HG03196 (cell line): Measurements from ENCODE around the gene STX1B.

Source experiments
- ATAC-seq: cut with Tn5 transposase; IDR thresholded peaks from one replicate; pipeline ENCODE4 v1.9.1; 2021; ENCODE audit not compliant: unreplicated experiment

STX1B gene

GRCh38 chr16:30996985-30997724 lies 13.3 kb downstream of the STX1B start:
- ATAC-seq: no peak

GRCh38 chr16:30996324-30996984 lies 14.0 kb downstream of the STX1B start:
- no peak for ATAC-seq

- no peak for ATAC-seq
Measured at GRCh38 chr16:30995927-30996323, 14.5 kb downstream of the STX1B start.

DNA sequence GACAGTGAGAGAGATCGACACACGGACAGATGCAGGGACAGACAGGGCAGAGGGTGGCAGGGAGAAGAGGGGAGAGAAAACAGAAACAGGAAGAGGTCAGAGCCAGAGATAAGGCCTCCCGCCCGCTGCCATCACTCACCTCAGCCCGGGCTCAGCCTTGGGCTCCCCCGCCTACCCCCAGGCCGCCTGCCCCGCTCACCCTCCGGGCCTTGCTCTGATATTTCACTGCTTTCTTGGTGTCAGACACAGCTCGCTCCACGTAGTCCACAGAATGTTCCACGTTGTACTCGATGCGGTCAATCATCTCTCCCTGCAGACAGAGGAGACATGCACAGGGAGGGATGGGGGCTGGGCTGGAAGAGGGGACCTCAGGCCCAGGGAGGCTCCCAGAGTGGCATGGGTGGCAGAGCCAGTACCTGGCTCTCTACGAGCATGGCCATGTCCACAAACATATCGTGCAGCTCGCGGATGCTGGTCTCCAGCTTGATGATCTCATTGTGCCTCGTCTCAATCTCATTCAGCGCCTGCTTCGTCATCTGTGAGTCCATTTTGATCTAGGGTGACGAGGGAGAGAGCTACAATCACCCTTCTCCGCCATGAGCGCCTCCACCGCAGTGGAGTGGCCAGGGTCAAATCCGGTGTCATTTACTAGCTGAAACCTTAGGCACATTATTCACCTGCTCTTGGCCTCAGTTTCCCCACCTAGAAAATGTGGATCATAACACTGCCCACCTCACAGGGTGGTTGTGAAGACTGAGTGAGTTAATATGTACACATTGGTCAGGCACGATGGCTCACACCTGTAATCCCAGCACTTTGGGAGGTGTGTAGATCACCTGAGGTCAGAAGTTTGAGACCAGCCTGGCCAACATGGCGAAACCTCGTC lies 17.3 kb downstream of the STX1B start:
- no peak for ATAC-seq

GRCh38 chr16:30992276-30992780 lies 18.1 kb downstream of the STX1B start:
- no peak for ATAC-seq

DNA sequence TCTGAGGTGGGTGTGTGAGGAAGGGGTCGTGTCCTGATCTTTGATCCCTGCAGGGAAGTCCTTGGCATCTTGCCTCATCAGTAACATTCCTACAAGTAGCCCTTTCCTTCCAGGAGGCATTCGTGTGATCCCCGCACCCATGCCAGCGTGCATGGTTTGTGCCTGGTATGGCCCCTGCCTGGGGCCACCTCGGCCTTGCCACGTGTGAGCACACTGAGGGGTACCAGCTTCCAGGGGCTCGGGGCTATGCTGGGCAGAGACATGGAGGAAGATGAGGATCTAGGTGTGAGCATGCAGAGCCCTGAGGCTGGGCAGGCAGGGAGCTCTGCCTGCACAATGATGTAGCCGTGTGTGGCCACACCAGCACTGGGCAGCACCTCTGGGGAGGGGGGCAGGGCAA lies 19.4 kb downstream of the STX1B start:
- ATAC-seq: no peak

DNA sequence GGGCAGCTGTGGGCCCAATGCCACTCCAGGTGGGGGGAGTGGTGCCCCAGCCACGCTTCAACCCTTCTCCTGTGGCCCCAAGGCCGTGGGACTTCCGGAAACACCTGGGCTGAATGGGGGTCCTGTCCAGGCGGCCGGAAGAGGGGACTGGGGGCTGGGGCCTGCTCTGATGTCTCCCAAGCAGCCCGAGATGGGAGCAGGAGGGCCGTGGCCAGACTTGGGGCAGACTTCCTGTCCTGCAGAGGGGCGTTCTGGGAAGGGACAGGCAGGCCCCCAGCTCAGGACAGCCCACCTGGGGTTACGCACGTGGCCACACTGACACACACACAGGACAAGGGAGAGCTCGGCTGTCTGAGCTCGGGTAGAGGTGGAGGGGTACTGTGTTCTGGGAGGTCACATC lies 20.3 kb downstream of the STX1B start:
- no peak for ATAC-seq

DNA sequence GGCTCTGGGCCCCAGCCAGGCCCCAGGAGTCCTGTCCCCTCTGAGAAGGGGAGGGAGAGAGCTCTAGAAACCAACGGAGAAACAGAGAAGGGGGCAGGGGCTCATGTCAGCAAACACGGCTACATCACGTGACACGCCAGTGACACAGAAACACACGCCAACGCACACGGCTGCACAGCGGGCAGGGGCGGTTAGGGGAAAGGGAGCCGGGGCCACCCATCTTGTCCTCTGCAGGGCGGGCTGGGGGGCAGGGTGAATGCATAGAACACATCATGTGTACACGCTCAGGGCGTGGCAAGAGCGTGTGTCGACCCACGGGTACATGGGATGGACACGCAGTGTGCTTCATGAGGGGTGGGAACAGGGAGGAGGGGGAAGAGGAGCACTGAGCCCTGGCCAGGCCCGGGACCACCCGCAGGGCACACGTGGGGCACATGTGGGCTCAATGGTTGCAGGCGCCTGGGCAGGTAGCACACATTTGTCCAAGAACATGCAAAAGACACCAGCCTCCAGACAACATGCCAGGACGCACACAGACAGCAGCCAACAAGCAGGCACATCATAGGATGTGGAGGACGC lies 20.9 kb downstream of the STX1B start:
- ATAC-seq: no peak

DNA sequence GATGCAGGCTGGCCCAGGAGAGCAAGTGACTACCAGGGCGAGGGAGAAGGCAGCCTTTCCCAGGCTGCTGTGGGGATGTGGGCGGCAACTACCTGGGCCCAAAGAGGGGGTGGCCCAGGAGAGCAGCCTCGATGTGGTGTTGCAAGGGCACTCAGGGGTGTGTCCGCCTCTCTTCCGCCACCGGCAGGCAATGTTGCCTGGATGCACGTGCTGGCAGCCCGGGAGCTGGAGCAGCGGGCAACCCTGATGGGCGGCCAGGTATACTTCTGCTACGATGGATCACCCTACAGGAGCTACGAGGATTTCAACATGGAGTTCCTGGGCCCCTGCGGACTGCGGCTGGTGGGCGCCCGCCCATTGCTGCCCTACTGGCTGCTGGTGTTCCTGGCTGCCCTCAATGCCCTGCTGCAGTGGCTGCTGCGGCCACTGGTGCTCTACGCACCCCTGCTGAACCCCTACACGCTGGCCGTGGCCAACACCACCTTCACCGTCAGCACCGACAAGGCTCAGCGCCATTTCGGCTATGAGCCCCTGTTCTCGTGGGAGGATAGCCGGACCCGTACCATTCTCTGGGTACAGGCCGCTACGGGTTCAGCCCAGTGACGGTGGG lies 22.8 kb downstream of the STX1B start:
- no peak for ATAC-seq

GRCh38 chr16:30986129-30986991 lies 24.1 kb downstream of the STX1B start:
- no peak for ATAC-seq

DNA sequence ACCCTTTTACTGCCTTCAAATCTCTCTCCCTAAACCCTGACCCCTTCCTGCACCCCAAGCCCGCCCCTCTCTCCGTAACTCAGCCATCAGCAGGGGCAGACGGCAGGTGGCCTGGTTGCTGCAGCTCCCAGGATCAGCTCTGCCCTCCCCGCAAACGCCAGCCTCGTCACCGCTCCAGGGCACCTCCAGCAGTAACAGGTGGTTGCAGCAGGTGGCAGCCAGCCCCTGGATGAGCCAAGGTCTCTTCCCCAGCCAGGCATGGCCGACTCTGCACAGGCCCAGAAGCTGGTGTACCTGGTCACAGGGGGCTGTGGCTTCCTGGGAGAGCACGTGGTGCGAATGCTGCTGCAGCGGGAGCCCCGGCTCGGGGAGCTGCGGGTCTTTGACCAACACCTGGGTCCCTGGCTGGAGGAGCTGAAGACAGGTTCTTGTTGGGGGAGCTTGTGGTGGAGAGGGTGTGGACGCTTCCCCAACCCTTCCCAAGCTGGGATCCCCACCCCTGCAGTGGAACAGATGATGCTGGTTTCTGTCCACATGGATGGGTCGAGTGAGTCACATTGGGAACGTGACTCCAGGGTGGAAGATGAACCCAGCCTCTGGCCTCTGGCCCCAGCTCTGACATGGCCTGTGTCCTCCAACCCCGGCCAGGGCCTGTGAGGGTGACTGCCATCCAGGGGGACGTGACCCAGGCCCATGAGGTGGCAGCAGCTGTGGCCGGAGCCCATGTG lies 24.9 kb downstream of the STX1B start:
- ATAC-seq: no peak

DNA sequence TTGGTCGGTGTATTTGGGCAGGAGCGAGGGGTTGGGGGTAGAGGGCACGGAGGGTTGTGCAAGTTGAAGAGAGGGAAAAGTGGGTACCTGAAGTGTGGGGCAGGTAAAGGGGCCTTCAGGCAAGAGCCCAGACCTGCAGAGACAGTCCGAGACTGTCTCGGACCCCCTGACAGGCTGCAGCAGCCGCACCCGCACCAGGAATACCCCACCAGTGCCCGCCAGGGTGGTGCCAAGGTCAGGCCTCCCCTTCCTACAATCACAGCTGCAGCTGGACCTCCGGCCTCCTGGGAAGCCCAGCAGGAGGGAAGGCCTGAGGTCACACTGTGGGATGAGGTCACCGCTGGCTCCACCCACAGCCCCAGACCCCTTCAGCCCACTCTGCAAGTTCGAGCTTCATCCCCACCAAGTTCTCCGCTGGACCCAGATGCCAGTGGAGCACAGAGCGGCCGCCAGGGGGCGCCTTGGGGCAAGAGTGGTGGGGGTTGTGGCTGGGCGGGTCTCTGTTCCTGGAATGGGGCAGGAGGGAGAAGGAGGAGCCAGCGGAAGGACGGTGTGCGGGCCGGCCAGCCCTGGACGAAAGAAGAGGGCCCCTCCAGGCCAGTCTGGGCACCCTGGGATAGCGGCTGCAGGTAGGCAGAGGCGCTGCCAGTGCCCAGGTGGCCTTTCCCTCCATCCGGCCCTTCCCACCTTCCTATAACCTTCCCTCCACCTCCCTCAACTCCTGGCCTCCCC lies 25.6 kb downstream of the STX1B start, which contains the start of gene HSD3B7:
TSS of gene HSD3B7 (plus strand) at position 539 of the 732 bp plus-strand sequence. CDS start 452 bp downstream, outside the sequence.
- ATAC-seq: no peak

DNA sequence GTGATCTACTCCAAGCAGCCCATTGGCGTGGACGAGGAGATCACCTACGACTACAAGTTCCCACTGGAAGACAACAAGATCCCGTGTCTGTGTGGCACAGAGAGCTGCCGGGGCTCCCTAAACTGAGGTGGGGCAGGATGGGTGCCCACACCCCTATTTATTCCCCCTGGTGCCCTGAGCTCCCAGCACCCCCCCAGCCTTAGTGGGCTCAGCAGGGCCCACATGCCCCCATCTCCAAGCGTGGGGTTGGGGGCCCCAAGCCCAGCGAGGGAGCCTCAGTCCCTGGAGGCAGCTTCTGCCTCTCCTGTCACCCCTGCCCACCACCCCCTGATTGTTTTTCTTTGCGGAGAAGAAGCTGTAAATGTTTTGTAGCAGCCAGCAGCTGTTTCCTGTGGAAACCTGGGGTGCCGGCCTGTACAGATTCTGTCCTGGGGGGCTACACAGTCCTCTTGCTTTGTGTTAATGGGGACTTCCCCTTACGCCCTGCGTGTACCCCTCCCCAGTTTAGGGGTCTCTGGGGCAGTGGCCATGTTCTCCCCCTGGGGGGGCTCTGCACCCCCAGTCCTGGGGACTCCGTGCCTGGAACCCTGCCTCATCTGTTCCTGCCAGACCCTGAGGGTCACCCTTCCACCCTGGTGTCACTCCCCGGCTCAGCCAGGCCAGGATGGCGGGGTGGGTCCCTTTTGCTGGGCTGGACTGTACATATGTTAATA lies 26.4 kb downstream of the STX1B start:
- ATAC-seq: no peak

DNA sequence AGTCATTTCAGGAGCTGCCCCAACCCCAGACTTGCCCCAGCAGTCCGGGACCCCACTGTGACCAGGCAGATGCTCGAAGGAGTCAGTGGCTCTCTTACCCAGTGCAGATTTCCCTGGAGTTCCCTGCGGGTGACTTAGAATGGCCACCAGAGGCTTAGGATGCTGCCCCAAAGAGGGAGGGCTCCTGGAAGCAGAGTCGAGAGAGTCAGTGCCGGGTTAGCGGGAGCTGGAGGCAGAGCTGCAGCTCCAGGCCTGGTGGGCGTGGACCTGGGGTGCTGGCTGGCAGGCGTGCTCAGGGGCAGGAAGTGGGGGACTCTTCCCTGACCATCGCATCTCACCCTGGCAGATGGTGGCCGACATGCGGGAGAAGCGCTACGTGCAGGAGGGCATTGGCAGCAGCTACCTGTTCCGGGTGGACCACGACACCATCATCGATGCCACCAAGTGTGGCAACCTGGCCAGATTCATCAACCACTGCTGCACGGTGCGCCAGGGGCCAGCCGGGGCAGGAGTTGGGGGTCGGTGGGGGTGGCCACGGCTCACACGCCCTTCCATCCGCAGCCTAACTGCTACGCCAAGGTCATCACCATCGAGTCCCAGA lies 27.0 kb downstream of the STX1B start:
- ATAC-seq: no peak

DNA sequence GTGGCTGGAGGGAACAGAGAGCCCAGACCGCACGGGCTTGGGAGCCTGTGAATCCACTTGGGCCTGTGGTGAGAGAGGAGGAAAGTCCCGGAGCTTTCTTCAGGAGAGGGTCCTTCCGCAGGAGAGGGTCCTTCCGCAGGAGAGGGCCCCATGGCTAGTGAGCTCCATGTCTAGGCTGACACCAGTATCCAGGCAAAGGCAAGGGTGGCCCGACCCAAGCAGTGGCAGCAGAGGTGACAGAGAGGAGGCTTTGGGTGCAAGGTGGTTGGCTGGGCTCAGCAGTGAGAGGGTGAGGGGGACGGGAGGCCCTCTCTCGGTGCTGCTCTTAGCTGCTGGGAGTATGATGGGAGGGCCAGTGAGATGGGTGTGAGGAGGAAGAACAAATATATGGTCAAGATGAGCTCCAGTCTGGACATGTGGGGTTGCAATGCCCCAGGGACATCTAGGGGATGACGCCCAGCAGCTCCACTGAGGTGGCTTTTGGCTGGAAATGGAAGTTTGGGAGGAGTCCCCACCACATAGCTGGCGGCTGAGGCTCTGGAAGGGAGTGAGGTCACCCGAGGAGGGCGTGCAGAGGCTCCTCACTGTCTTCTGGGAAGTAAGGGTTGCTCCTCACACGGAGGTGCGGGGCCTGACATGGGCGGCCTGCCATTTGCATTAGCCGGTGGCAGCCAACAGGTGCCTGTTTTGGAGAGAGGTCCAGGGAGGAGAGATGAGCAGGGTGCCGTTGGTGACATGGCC lies 27.7 kb downstream of the STX1B start:
- ATAC-seq: no peak

DNA sequence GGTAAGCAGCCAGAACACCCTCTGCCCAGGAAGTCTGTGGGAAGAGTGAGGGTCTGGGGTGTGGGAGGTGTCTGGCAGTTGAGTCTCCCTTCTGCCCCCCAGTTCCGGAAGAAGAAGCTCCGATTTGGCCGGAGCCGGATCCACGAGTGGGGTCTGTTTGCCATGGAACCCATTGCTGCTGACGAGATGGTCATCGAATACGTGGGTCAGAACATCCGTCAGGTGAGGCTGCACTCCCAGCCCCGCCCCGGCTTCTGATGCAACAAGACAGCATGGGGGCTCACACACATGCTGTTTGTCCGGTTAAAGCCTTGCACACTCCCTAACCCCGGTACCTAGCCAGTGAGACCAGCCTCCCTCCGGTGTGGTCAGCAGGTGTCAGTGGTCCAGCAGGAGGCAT lies 29.5 kb downstream of the STX1B start:
- no peak for ATAC-seq

GRCh38 chr16:30980434-30980833 lies 30.0 kb downstream of the STX1B start:
- ATAC-seq: no peak
